Embryonic facial prominence (tissue), 1 donor: ENCODE measurements around the gene AKNA.

Experiments used
- DNase-seq: peaks from one replicate; pipeline ENCODE4 v3.0.0-alpha.2; 2016; ENCODE audit errors: extremely low spot score

AKNA gene

DNA sequence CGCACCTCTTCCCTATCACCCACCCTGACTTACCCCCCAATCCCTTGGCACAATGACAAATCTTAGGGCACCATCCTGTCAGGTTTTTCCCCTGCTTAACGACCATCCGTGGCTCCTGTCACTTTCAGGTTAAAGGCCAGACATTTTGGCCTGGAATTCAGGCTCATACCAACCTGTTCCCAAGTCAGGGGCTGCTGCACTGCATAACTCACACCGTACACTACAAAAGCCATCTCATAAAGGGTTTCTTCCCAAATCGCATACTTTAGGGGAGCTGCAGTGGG is 7.5 kb upstream of the AKNA start:
- no peak for DNase-seq

DNA sequence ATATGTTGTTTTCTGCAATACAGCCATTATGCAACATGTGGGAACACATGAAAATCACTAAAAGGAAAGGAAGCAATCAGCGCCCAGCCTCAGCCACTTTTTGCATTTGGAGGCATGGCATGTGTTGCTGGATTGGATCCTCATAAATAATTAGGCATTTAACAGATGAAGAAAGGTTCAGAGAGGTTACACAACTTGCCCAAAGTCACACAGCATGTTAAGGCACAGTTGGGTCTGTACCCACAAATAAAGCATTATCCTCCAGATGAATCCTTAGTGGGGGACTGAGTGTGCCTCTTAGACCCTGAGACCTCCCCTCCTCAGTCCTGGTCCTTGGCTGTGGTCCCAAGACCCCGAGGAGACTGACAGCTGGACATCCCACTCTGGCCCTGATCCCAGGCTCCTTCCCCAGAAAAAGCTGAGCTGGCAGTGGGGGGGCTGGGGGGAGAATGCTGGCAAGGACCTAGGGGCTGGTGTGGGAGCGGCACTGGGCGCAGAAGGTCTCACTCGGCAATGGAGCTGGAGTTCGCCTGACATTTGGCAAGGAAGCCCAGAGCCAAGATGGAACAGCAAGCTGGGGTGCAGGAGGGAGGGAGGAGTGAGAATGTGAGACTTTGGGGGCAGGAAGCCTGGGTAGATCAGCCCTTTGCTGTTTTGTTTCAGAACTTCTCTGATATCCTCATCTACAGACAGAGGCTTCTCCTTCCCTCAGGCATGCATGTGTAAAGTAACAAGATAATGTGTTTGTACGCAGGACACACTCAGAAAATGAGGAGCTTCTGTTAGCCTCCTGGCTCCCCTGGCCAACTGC is 6.9 kb upstream of the AKNA start:
- DNase-seq: no peak

DNA sequence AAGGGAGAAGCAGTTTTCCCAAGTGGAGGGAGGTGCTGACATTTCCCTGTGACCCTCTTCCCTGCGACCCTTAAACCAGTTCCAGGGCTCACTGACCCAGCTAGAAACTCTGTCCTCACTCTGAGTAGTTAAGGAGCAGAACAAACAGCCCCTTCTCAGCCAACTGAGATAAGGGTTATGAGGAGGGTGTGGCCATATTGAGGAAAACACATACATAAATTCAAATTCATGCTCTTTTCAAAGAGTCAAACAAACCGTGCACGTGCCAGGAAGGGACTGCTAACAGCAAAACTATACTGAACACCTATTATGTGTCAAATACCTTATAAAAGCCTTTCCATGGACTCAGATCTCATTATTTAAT is 4.9 kb upstream of the AKNA start:
- no peak for DNase-seq

DNA sequence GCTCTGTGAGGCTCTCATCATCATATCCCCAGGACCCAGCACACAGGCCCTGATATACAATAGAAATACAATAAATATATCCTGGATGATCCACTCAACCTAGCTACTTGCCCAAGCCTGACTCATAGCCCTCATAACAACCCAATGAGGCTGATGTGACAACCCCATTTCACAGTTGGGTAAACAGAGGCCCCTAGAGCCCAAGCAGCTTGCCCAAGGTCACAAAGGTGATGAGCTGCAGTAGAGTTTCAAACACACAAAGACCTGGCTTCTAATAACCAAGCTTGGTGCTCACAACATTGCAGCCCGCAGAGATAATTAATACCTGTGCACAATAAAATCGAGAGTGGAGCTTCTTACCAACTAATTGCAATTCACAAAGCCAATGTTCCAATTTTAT is 3.2 kb upstream of the AKNA start:
- no peak for DNase-seq

DNA sequence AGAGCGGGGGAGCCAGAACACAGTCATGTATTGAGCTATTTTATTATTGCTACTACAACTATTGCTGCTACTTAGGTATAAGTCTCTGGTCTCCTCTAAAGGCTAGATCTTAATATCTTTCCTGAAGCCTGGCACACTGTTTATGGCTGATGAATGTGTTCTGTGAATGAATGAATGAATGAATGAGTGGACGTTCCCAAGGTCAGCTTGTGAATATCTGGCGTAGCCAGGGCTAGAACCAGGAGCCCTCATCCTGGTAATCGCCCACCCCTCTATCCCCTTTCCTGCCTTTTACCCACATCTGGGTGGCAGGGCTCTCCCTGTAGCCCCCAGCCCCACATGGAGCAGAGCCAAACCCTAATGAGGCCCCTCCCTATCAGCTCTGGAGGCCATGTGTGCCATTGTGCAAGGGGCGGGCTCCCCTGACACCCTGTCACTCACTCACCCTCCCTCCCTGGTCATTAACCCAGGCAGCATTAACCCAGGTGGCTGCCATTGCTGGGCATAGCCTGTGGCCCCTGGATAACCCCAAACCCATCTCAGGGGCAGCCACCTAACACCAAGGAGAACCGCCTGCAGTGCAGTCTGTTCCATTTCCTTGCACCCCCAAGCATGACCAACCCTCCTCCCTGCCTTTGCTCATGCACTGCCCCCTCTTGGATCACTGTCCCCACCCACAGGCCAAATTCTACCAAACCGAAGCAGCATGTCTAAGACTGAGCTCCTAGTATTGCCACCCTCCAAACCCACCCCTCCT is 2.0 kb upstream of the AKNA start:
- no peak for DNase-seq

DNA sequence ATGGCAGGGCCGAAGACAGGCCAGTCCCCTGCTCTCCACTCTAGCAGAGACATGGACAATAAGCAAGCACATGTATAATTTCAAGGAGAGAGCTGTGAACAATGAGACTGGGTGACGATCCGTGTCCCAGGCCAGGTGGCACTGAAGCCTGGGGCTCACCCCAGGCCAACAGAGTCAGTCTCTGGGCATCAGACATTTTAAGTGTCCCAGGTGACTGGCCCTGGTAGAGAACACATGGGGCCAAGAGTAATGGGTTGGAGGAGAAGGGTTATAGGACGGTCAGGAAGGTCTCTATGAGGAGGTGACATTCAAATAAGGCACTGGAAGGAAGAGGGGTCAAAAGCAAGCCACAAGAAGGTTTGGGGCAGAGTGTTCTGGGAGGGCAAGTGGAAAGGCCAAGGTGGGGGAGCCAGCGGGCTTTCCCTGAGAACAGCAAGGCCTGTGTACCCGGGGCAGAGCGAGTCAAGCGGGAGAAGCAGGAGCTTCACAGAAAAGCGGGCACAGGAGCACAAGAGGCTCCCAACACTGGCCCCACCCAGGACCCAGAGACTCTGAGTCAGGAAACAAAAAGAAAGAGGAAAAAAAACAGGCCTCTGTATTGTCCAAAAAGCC is 1.1 kb upstream of the AKNA start:
- no peak for DNase-seq

DNA sequence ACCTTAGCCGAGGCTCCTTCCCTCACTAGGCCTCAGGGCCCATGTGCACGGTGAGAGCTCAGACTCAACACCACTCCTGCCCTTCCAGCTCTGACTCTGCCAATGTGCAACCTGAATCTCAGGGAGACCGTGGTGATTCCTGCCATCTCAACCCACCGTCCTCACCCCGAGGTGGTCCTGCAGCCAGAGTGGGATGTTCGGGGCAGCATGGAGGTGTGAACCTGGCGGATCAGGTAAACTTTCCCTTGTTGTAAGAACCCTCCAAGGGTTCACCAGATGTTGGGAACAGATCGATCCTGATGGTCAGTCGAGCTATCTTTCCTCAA is 538 bp upstream of the AKNA start:
- DNase-seq: no peak

DNA sequence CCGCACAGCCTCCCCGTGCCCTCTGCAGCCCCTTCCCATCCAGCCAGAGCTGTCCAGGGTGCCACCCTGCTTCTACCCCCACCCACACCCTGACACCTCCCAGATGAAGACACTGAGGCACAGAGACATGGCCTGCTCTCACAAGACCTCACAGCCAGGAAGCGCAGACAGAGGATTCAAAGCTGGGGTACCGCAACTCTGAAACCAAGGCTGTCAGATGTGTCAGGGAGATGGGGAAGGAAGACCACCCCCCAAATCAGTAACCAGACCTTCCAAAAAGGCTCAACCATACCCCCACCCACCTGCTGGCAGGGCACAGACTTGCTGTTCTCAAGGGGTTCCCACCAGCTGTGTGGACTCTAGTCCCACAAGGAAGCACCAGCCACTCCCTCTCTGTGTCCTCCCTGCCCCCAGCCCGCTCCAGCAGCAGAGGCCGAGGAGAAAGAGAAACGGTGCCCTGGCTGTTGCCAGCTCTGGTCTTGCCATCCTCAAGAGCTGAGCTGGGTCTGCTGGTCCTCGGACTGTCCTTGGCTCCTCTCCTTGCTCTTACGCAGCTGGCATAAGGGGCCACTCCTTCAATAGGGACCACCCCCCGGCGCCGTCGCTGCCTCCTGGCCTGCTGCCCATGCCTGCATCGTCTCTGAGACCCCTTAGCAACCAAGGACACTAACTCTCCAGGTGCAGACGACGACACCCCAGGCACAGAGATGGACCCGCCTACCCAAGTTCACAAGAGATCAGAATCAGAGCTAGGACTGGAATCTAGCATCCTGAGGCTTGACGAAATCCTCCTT is 699 bp downstream of the AKNA start:
- DNase-seq: no peak

DNA sequence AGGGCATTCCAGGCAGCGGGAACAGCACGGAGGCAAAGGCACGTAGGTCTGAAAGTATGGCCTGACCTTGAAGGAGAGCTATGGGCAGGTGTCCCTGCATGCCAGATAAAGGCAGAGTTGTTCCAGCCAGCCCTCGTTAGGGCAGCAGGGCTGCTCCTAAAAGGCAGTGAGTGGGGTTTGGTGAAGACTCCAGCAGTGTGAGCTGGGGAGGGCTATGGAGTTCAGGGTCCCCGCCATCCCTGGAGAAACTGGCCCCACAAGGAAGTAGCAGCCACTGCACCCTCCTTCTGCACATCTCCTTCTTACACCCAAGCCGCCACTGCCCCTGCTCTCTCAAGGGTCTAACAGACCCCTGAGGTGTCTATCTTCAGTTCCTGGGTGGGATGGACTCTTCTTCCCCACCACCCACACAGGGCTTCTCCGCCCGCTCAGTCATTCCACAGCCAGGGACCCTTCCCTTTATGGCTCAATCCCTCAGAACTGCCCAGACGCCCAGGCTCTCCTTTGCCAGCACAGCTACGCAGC is 1.4 kb downstream of the AKNA start:
- no peak for DNase-seq

DNA sequence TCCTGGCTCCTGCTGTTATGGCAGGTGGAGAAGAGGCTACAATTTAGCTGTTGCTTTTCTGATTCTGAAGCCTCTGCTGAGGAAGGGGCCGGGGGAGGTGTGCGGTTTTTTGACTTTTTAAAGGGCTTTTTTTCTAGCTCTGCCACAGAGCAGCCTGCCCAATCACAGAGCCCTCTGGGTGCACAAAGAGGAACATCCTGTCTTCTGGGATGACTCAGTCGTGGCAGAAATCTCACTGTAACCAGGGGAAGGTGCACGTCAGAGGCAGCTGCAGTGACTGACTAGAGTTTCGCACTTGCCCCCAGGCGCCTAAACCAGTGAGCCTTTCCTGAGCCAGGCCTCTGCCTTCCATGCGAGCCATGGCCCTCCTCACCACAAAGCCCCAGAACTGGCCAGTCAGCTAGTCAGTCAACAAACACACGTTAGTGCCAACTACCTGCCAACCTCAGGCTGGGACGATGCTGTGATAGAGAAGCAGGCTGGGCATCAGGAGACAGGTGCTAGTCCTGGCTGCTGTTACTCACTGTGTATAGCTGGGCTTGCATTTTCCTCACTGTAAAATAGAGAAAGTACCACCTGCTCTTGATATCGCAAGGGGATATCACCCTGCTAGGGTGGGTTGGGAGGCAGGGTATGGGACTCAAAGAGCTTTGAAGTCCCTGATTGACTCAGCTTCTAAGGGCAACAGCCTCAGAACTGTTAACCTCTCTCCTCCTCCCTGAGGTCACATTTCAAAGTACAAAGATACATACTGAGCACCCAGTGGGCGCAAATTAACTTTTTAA is 2.2 kb downstream of the AKNA start:
- no peak for DNase-seq

DNA sequence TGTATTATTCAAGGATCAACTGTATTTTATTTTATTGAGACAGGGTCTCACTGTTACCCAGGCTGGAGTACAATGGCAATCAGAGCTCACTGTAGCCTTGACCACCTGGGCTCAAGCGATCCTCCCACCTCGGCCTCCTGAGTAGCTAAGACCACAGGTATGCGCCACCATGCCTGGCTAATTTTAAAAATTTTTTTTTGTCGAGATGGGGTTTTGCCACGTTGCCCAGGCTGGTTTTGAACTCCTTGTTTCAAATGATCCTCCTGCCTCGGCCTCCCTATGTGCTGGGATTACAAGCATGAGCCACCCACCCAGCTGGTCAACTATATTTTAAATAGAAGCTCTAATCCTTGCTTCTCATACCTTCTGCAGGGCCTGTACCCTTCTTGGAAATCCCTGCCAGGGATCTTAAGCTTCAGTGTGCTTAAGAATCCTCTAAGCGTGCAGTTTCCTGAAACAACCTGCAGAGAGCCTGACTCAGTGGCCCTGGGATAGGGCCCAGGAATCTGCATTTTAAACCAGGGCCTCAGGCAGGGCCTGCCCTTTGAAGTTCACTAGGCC is 2.9 kb downstream of the AKNA start:
- DNase-seq: no peak

DNA sequence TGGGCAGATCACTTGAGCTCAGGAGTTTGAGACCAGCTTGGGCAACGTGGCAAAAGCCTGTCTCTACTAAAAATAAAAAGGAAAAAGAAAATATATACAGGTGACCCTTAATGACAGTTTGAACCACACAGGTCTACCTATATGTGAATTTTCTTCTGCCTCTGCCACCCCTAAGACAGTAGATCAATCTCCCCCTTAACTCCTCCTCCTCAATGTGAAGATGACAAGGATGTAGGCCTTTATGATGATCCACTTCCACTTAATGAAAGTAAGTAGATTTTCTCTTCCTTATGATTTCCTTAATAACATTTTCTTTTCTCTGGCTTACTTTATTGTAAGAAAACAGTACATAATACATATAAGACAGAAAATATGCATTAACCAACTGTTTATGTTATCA is 3.4 kb downstream of the AKNA start:
- DNase-seq: no peak

DNA sequence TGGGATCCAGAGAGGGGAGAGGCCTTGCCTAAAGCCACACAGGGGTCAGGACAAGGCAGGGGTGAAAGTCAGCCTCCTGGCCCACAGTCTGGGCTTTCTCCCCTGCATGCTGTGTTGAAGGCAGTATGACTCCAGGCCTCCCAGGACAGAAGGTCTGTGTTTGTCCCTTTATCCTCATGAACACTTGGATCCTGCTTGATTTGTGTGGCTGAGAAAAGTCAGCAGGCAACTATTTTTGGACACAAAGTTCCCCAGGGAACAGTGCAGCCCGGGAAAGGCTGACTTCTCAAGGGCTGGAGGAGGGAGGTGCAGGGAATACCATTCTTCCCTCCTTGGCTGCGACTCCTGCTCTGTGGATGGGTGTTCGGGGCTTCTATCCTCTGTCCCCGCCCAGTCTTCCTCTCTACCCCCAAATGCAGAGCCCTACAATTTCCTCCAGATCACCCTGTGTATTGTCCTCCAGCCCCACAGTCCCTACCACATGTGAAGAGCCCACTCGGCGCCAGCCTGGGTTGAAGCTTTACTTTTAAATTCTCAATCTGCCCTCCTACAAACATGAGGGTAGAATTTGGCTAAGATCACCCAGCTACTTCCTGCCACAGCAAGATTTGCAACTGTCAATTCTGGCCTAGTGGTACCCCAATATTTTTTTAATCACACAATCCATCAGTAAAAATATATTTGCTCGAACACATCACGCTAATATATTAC is 4.1 kb downstream of the AKNA start:
- DNase-seq: no peak

DNA sequence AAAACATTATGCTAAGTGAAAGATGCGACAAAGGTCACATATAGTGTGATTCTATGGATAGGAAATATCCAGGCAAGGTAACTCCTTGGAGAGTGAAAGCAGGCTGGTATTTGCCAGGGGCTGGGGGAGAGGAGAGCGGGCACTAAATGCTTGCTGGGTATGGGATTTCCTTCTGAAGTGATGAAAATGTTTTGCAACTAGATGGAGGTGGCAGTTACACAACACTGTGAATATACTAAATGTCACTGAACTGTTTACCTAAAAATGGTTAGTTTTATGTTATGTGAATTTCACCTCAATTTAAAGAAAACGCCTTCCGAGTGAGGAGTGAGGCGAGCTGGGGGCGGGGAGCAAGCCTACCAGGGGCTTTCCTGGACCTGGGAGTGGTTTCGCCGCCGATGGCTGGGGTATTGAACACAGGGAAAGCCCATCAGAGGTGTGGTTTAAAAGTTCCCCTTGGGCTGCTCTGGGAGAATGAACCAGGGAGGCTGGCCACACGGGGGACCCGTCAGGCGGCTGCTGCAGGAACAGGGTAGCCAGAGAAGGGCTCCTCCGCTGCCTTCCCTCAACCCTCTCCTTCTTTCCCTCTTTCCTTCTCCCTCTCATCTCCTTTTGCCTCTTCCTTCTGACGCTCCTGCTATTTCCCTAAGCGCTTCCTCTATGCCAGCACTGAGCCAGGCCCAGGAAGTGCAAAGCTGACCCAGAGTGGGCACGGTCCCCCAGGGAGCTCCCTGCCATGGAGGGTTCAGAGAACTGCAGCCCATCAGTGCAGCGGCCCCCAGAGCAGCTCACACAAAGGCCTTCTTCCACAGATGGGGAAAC is 4.9 kb downstream of the AKNA start:
- no peak for DNase-seq

DNA sequence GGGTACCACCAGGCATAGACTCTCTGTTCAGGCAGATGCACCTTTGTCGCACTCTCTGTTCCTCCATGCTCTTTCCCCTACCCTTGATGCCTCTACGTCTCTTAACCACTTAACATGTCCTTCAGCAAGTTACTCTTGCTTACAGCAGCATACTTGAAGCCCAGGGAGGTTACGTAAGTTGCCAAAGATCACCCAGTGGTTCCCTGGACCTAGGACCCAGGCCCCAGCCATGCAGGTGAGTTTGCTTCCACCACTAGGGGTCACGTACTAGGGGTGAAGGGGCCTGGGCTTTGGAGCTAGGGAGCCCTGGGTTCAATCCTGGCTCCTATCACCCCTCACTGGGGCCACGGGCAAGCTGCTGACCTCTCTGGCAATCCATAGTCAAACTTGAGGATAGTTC is 8.9 kb downstream of the AKNA start:
- DNase-seq: no peak

DNA sequence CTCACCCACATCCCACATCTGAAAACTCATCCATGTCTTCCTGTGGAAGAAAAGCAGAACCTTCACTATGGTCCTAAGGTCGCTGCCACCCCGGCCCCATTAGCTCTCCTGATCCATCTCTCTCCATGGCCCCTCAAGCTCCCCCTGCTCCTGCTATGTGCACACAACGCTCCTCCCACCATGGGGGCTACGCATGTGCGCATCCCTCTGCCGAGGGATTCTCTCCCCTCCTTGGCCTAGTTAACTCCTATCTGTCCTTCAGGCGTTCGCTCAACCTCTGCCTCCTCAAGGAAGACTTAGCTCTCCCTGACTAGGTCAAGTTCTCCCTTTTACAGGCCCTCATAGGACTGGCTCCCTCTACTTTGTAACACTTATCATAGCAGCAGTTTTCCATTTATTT is 9.8 kb downstream of the AKNA start:
- no peak for DNase-seq

DNA sequence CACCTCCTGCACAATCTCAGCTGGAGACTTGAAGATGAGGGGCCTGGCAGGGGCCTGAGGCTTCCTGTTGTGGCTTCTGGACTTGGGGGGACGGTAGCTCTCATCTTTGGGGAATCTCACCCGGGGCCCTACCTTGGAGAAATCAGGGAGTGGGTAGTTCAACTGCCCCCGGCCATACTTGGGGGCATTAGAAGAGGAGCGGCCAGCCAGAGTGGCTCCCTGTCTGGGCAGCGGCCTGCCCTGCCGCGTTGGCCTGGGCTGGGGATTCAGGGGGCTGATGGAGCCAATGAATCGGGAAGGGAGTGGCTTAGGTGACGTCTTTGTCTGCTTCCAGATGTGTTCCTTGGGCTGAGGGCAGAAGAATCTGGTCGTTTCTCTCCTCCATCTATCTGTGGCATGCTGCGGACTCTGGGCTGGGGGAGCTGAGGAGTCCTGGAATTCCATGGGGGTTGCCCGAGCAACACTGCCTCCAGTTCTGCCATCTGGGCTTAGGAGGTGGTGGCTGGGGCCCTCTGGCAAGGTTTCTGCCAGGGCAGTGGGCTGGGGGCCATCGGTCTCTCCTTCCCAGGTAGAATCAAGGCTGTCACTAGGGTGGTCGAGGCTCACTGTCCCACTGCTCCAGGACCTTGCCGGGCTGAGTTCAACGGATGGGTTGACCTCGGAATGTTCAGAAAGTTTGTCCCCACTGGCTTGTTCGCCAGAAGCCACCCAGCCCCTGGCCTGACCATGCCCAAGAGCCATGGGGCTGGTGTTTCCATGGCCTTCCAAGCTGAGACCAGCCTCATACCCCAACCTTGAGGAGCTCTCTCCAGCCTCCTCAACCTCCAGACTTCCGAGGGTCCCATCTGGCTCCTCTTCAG is 11.0 kb downstream of the AKNA start:
- DNase-seq: no peak

DNA sequence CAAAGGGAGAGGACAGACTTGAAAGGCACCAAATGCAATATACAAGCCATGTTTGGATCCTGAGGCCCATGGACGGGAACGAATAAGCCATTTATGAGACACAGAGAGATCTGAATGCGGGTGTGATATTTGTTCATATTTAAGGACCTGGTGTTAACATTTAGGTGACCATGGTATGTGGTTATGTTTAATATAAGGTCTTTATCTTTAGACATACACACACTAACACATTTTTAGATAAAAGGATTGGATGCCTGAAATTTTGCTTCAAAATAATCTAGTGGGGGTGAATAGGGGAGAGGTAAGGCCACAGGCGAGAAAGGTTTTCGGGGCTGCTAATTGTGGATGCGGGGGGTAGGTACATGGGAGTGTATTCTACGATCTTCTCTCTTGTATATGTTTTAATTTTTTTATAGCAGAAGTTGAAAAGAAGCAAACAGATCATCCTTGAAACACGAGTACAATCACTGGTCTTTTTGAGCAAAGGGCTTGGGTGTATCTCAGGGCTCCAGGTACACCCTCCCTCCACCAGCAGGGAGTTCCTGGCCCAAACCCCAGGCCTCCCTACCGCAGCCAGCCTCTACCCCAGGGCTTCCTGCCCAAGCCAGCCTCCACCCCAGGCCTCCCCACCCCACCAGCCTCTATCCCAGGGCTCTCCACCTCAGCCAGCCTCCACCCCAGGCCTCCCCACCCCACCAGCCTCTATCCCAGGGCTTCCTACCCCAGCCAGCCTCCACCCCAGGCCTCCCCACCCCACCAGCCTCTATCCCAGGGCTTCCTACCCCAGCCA is 12.2 kb downstream of the AKNA start:
- DNase-seq: no peak
